Nephron progenitor cell (in vitro differentiated cells): ENCODE data around the gene PRRT3.
A peak's percentile ranks its signal among the peaks of the same experiment; 100 is the strongest.

Source experiments
- DNase-seq: peaks from one replicate; pipeline ENCODE4 v3.0.0; 2021
- H3K27ac Mint-ChIP-seq: 2 replicates; pipeline ENCODE4 v1.8.0; 2021; ENCODE audit warnings: mild to moderate bottlenecking, moderate library complexity, mixed read lengths
- H3K27me3 Mint-ChIP-seq: 2 replicates; pipeline ENCODE4 v1.8.0; 2021; ENCODE audit warnings: mild to moderate bottlenecking, low read depth, mixed read lengths; ENCODE audit not compliant: poor library complexity
- H3K36me3 Mint-ChIP-seq: 2 replicates; pipeline ENCODE4 v1.8.0; 2021; ENCODE audit warnings: low read depth, mixed read lengths
- H3K4me1 Mint-ChIP-seq: 2 replicates; pipeline ENCODE4 v1.8.0; 2021; ENCODE audit warnings: mixed read lengths
- H3K4me3 Mint-ChIP-seq: 2 replicates; pipeline ENCODE4 v1.8.0; 2021; ENCODE audit warnings: mild to moderate bottlenecking, moderate library complexity, mixed read lengths
- H3K9me3 Mint-ChIP-seq: 2 replicates; pipeline ENCODE4 v1.8.0; 2021; ENCODE audit warnings: mild to moderate bottlenecking, moderate library complexity, mixed read lengths
- CTCF ChIP-seq: fragments of 200-600 bp; sonication (generic); IDR thresholded peaks from 2 replicates; pipeline ENCODE4 v1.5.0; 2021; ENCODE audit warnings: antibody characterized with exemption

PRRT3 gene

GRCh38 chr3:9951962-9952805, at the start of gene PRRT3:
Gene PRRT3, minus strand, starts transcription at chr3:9952408. Its CDS starts 2,293 bp downstream, at chr3:9950115.
- TF ChIP-seq CTCF, result no peak
- Mint-ChIP-seq H3K27ac (no peak within 1 kb of the TSS), H3K36me3 (no peaks in the 10 kb centered on the region), H3K9me3 (no peaks in the 10 kb centered on the region), H3K4me3 (peak within 1 kb of the TSS; percentile 83), H3K4me1 (peaks cover 38% of the 10 kb centered on the region), H3K27me3 (peaks cover 13% of the 10 kb centered on the region)
- peak; percentile 73 for DNase-seq

- no peak for TF ChIP-seq CTCF
- Mint-ChIP-seq H3K36me3 (peaks cover 69% of the 10 kb centered on the region), H3K27ac (peak overlapping the region; percentile 33), H3K9me3 (peaks cover 4% of the 10 kb centered on the region), H3K4me1 (no peaks in the 10 kb centered on the region), H3K27me3 (no peaks in the 10 kb centered on the region), H3K4me3 (no peak overlapping the region)
- no peak for DNase-seq
These were observed 48.5 kb upstream of the PRRT3 start for GRCh38 chr3:10000686-10001085.

- no peaks in the 10 kb centered on the region for H3K4me1 Mint-ChIP-seq
- H3K27ac Mint-ChIP-seq, result no peak overlapping the region
- H3K9me3 Mint-ChIP-seq, result no peaks in the 10 kb centered on the region
- peaks cover 41% of the 10 kb centered on the region for H3K36me3 Mint-ChIP-seq
- H3K27me3 Mint-ChIP-seq, result no peaks in the 10 kb centered on the region
- TF ChIP-seq CTCF, result no peak
- no peak for DNase-seq
- no peak overlapping the region for H3K4me3 Mint-ChIP-seq
These were observed 42.1 kb upstream of the PRRT3 start for GRCh38 chr3:9994086-9994844.

GRCh38 chr3:9986230-9986725, 34.1 kb upstream of the PRRT3 start:
- H3K4me3 Mint-ChIP-seq, result peak overlapping the region; percentile 98
- DNase-seq, result no peak
- H3K27ac Mint-ChIP-seq, result peak overlapping the region; percentile 98
- H3K27me3 Mint-ChIP-seq, result no peaks in the 10 kb centered on the region
- no peaks in the 10 kb centered on the region for H3K9me3 Mint-ChIP-seq
- H3K4me1 Mint-ChIP-seq, result peaks cover 24% of the 10 kb centered on the region
- H3K36me3 Mint-ChIP-seq, result peaks cover 3% of the 10 kb centered on the region
- TF ChIP-seq CTCF, result no peak

- H3K27ac Mint-ChIP-seq, result no peak overlapping the region
- no peaks in the 10 kb centered on the region for H3K9me3 Mint-ChIP-seq
- H3K4me1 Mint-ChIP-seq, result peaks cover 16% of the 10 kb centered on the region
- H3K36me3 Mint-ChIP-seq, result peaks cover 30% of the 10 kb centered on the region
- TF ChIP-seq CTCF, result no peak
- DNase-seq, result no peak
- no peaks in the 10 kb centered on the region for H3K27me3 Mint-ChIP-seq
- H3K4me3 Mint-ChIP-seq, result no peak overlapping the region
These were observed 28.0 kb upstream of the PRRT3 start for GRCh38 chr3:9980251-9980650.
